Mesendoderm (in vitro differentiated cells): ENCODE results near the gene ZNF829.
A peak's percentile ranks its signal among the peaks of the same experiment; 100 is the strongest.

ENCODE experiments used
- DNase-seq: peaks from one replicate; pipeline ENCODE4 v3.0.0; 2013
- H2AK5ac ChIP-seq: 2 replicates; pipeline ENCODE4 v1.6.1; 2013; ENCODE audit warnings: low read length, inconsistent platforms
- H2BK120ac ChIP-seq: 2 replicates; pipeline ENCODE4 v1.6.1; 2013; ENCODE audit warnings: low read depth, mild to moderate bottlenecking, low read length, moderate library complexity, mixed read lengths
- H2BK15ac ChIP-seq: replicated peaks from 2 replicates; pipeline ENCODE4 v1.6.1; 2013; ENCODE audit warnings: low read depth, mild to moderate bottlenecking, moderate library complexity
- H2BK5ac ChIP-seq: 2 replicates; pipeline ENCODE4 v1.6.1; 2013; ENCODE audit warnings: low read length, inconsistent platforms
- H3K18ac ChIP-seq: 2 replicates; pipeline ENCODE4 v1.6.1; 2013; ENCODE audit warnings: mild to moderate bottlenecking, low read length, mixed read lengths
- H3K23ac ChIP-seq: one replicate; pipeline ENCODE4 v1.6.1; 2013; ENCODE audit warnings: low read length
- H3K27ac ChIP-seq: 2 replicates; pipeline ENCODE4 v1.5.1; 2013; ENCODE audit warnings: low read depth, mild to moderate bottlenecking, inconsistent platforms, low read length, moderate library complexity
- H3K27me3 ChIP-seq: 2 replicates; pipeline ENCODE4 v1.6.1; 2013; ENCODE audit warnings: low read length, control low read depth, mild to moderate bottlenecking, inconsistent platforms; ENCODE audit not compliant: insufficient read depth, poor library complexity
- H3K36me3 ChIP-seq: 2 replicates; pipeline ENCODE4 v1.6.1; 2013; ENCODE audit warnings: low read length, inconsistent platforms; ENCODE audit not compliant: control insufficient read depth, insufficient read depth
- H3K4ac ChIP-seq: one replicate; pipeline ENCODE4 v1.6.1; 2013; ENCODE audit warnings: low read depth, mild to moderate bottlenecking, low read length, moderate library complexity
- H3K4me1 ChIP-seq: 2 replicates; pipeline ENCODE4 v1.6.1; 2013; ENCODE audit warnings: low read depth, low read length, inconsistent platforms; ENCODE audit not compliant: control insufficient read depth
- H3K4me2 ChIP-seq: 2 replicates; pipeline ENCODE4 v1.6.1; 2013; ENCODE audit warnings: low read length
- H3K4me3 ChIP-seq: 2 replicates; pipeline ENCODE4 v1.5.1; 2013; ENCODE audit warnings: mild to moderate bottlenecking, low read length
- H3K56ac ChIP-seq: one replicate; pipeline ENCODE4 v1.6.1; 2013; ENCODE audit warnings: low read length
- H3K79me1 ChIP-seq: 2 replicates; pipeline ENCODE4 v1.6.1; 2013; ENCODE audit warnings: low read length, inconsistent platforms
- H3K79me2 ChIP-seq: 2 replicates; pipeline ENCODE4 v1.6.1; 2013; ENCODE audit warnings: mild to moderate bottlenecking, low read length; ENCODE audit not compliant: control insufficient read depth, insufficient read depth
- H3K9ac ChIP-seq: 2 replicates; pipeline ENCODE4 v1.6.1; 2013; ENCODE audit warnings: low read length, inconsistent platforms
- H4K5ac ChIP-seq: one replicate; pipeline ENCODE4 v1.6.1; 2013; ENCODE audit warnings: low read length
- H4K8ac ChIP-seq: one replicate; pipeline ENCODE4 v1.6.1; 2013; ENCODE audit warnings: low read depth, mild to moderate bottlenecking, control low read depth, low read length, moderate library complexity
- WGBS: extraction: QIAGEN DNeasy Blood & Tissue Kit; methylation state at CpG from one replicate; pipeline ENCODE4 v1.1.7; 2013; ENCODE audit warnings: low lambda C conversion rate, missing lambda C conversion rate; ENCODE audit not compliant: insufficient coverage; ENCODE audit errors: extremely low coverage; 5-methylcytosine and 5-hydroxymethylcytosine counted together

The ZNF829 gene

GRCh38 chr19:36876993-36877938 is 38.8 kb downstream of the ZNF829 start:
- Histone ChIP-seq H3K18ac (no peak overlapping the region), H3K27me3 (no peaks in the 10 kb centered on the region), H2BK5ac (no peak overlapping the region), H3K56ac (no peak overlapping the region), H3K9ac (no peak overlapping the region), H3K4me3 (peak overlapping the region; percentile 17), H3K27ac (no peak overlapping the region), H3K23ac (no peak overlapping the region), H2BK120ac (no peak overlapping the region), H4K8ac (no peak overlapping the region), H3K79me2 (no peaks in the 10 kb centered on the region), H3K79me1 (no peaks in the 10 kb centered on the region), H2AK5ac (no peak overlapping the region), H3K36me3 (no peaks in the 10 kb centered on the region), H4K5ac (no peak overlapping the region), H3K4ac (no peak overlapping the region), H3K4me1 (no peaks in the 10 kb centered on the region), H3K4me2 (no peak overlapping the region), H2BK15ac (no peak overlapping the region)
- DNase-seq = peak; percentile 28
- WGBS = no CpG with 5 or more reads among the region's 10 CpGs

DNA sequence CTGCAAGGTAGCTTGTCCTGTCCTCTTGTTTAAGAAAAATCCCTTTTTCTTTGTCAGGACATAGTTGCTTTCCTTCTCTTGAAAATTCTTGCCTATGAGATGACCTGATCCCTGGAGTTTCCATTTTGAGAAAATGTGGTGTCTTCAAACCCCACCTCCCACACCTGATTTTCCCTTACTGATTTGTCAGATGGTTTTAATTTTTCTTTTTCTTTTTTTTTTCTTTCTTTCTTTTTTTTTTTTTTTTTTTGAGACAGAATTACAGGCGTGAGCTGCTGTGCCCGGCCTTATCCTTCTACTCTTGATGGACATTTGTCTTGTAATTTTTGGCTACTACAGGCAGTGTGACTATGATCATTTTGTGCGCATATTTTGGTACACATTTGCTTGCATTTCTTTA is 64.2 kb downstream of the ZNF829 start:
- Histone ChIP-seq H3K79me2 (peaks cover 8% of the 10 kb centered on the region), H3K18ac (no peak overlapping the region), H2BK15ac (no peak overlapping the region), H3K4me1 (no peaks in the 10 kb centered on the region), H3K4me3 (no peak overlapping the region), H3K36me3 (no peaks in the 10 kb centered on the region), H3K27me3 (no peaks in the 10 kb centered on the region), H4K8ac (no peak overlapping the region), H3K9ac (peak overlapping the region; percentile 94), H3K27ac (no peak overlapping the region), H4K5ac (no peak overlapping the region), H3K79me1 (peaks cover 6% of the 10 kb centered on the region), H2BK120ac (no peak overlapping the region), H2BK5ac (no peak overlapping the region), H3K23ac (peak overlapping the region; percentile 66), H3K4ac (no peak overlapping the region), H3K4me2 (no peak overlapping the region), H3K56ac (no peak overlapping the region), H2AK5ac (no peak overlapping the region)
- no CpG with 5 or more reads among the region's 3 CpGs for WGBS
- DNase-seq = no peak

DNA sequence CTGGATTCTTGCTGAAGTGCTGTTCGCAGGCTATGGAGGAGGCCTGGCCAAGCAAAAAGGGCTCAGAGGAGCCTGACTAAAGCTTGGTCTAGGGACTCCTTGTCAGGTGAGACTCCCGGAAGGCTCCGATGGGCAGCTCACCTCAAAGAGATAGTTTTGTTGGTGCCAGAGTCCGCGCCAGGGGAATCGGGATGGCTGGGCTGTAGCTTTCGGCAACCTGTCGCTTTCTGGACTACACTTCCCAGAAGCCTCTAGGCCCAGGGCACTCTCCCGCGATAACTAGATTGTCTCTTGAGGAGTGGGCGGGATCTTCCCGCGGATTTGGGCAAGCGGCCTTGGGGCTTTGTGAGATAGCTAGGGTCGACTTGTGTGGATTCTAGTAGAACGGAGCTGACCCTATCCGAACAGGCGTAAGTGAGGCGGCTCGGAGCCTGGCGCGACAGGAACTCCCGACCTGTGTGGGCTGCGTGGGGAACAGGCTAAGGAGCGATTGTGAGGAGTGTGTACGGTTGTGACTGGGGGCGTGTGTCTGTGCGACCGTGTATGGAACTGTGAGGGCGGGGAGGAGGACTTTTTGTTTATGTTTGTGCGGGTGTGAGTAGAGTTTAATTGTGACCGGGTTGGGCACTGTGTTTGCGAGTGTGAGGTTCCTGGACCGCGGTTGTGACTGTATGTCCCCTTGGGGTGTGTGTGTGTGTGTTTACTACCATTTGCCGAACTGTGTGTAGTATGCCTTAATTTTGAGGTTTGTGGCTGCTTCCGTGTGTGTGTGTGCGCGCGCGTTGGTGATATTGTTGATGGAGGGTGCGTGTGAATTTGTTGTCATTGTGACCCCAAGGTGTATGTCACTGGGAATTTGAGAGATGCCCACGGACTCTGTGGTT is 65.3 kb downstream of the ZNF829 start, which contains the start of gene ZNF345:
Gene ZNF345 (plus strand): TSS at position 318 of the 884 bp plus-strand sequence. CDS start 25,955 bp downstream, outside the sequence.
- peak within 1 kb of the TSS; percentile 5 for H2BK5ac ChIP-seq
- H3K79me1 ChIP-seq = peaks cover 6% of the 10 kb centered on the region
- WGBS = no CpG with 5 or more reads among the region's 43 CpGs
- H3K27me3 ChIP-seq = no peaks in the 10 kb centered on the region
- no peak within 1 kb of the TSS for H2AK5ac ChIP-seq
- H3K18ac ChIP-seq = no peak within 1 kb of the TSS
- peak within 1 kb of the TSS; percentile 94 for H3K9ac ChIP-seq
- DNase-seq = peak; percentile 99
- peak within 1 kb of the TSS; percentile 66 for H3K23ac ChIP-seq
- no peak within 1 kb of the TSS for H4K8ac ChIP-seq
- peaks cover 8% of the 10 kb centered on the region for H3K79me2 ChIP-seq
- no peak within 1 kb of the TSS for H4K5ac ChIP-seq
- H3K4me2 ChIP-seq = peak within 1 kb of the TSS; percentile 93
- H3K36me3 ChIP-seq = no peaks in the 10 kb centered on the region
- no peaks in the 10 kb centered on the region for H3K4me1 ChIP-seq
- no peak within 1 kb of the TSS for H2BK15ac ChIP-seq
- H3K4ac ChIP-seq = no peak within 1 kb of the TSS
- H3K56ac ChIP-seq = peak within 1 kb of the TSS; percentile 99
- no peak within 1 kb of the TSS for H2BK120ac ChIP-seq
- peak within 1 kb of the TSS; percentile 88 for H3K4me3 ChIP-seq
- no peak within 1 kb of the TSS for H3K27ac ChIP-seq

DNA sequence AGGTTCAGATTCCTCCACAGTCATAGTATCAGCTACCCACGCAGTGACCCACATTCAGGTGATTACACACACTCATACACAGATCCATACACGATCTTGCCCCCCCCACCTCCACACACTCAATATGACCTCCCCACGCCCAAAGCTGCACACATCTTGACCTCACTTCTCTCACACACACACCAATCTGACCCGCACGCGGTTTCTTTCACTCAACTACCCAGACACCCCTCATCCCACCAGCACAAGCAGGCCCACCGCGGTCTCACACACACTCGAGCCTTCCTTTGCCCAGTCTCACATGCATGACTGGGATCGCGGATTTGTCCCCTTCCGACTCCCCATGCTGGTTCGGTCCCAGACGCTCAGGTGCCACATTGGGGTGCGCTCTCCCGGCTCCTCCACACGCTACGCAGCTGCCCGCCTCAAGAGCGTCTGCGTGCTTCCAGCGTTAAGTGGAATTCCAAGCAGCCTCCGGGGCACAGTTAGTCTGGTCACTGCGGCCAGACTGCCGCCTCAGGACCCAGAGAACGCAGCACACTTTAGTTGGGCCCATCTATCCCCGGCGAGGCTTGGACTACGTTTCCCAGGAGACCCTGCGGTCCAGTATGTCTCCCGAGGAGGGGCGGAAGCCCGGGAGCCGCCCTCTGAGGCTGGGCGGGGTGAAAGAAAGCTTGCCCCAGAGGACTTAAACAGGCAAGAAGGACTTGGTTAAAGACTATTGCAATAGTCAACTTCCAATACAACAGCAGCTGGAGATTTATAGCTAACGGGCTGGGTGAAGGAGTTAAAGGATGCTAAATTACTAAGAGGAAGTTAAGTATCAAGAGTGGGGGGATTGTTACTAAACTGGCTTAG is 66.2 kb downstream of the ZNF829 start:
- Histone ChIP-seq H3K4me2 (peak overlapping the region; percentile 85), H3K36me3 (no peaks in the 10 kb centered on the region), H2AK5ac (no peak overlapping the region), H3K56ac (peak overlapping the region; percentile 93), H3K23ac (no peak overlapping the region), H3K4me3 (peak overlapping the region; percentile 76), H3K27ac (no peak overlapping the region), H2BK5ac (peak overlapping the region; percentile 5), H3K79me2 (peaks cover 8% of the 10 kb centered on the region), H3K18ac (no peak overlapping the region), H3K4me1 (no peaks in the 10 kb centered on the region), H4K8ac (no peak overlapping the region), H2BK120ac (no peak overlapping the region), H2BK15ac (no peak overlapping the region), H3K9ac (peak overlapping the region; percentile 79), H3K79me1 (peaks cover 6% of the 10 kb centered on the region), H3K27me3 (no peaks in the 10 kb centered on the region), H3K4ac (no peak overlapping the region), H4K5ac (no peak overlapping the region)
- peak; percentile 97 for DNase-seq
- WGBS = no CpG with 5 or more reads among the region's 36 CpGs

DNA sequence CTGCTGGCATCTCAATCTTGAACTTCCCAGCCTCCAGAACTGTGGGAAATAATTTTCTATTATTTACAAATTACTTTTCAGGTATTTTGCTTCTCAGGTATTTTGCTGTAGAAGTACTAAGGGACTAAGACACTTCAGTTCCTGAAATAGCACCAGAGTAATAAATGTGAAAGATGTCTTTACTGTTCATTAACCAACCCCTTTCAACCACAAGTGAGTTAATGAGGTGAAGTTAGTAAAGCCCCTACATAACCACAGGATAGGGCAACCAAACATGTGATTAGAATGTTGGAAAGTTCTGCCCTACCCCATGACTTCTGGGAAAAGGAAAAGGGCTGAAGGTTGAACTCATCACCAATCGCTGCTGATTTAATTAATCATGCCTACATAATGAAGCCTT is 68.1 kb downstream of the ZNF829 start:
- Histone ChIP-seq H4K5ac (no peak overlapping the region), H3K23ac (no peak overlapping the region), H3K4ac (no peak overlapping the region), H3K27me3 (no peaks in the 10 kb centered on the region), H3K4me3 (no peak overlapping the region), H3K9ac (no peak overlapping the region), H3K4me1 (no peaks in the 10 kb centered on the region), H3K27ac (no peak overlapping the region), H3K4me2 (no peak overlapping the region), H3K79me2 (peaks cover 8% of the 10 kb centered on the region), H2BK5ac (no peak overlapping the region), H2AK5ac (no peak overlapping the region), H3K18ac (no peak overlapping the region), H3K56ac (no peak overlapping the region), H4K8ac (no peak overlapping the region), H2BK120ac (no peak overlapping the region), H3K79me1 (peaks cover 6% of the 10 kb centered on the region), H2BK15ac (no peak overlapping the region), H3K36me3 (peaks cover 1% of the 10 kb centered on the region)
- no CpG with 5 or more reads among the region's 1 CpG for WGBS
- DNase-seq = no peak
